Activated naive CD4-positive, alpha-beta T cell treated with anti-CD3 and anti-CD28 coated beads, Interleukin-2, amount 50 U/mL, for 24 hours (primary cell): Measurements from ENCODE around the gene PLA2G4D.
"Not testable (repeated sequence)": the region's sequence is repeated elsewhere in the genome, so short reads cannot be mapped to it uniquely, and the experiment has no call there.

Source experiments
- H3K27ac Mint-ChIP-seq: one replicate; pipeline ENCODE4 v1.8.0; 2021; ENCODE audit warnings: mild to moderate bottlenecking, mixed read lengths
- H3K27me3 Mint-ChIP-seq: one replicate; pipeline ENCODE4 v1.8.0; 2021; ENCODE audit warnings: mixed read lengths
- H3K36me3 Mint-ChIP-seq: one replicate; pipeline ENCODE4 v1.8.0; 2021; ENCODE audit warnings: mixed read lengths
- H3K4me1 Mint-ChIP-seq: one replicate; pipeline ENCODE4 v1.8.0; 2021; ENCODE audit warnings: mixed read lengths
- H3K4me3 Mint-ChIP-seq: one replicate; pipeline ENCODE4 v1.8.0; 2021; ENCODE audit warnings: mild to moderate bottlenecking, mixed read lengths
- H3K9me3 Mint-ChIP-seq: one replicate; pipeline ENCODE4 v1.8.0; 2021; ENCODE audit warnings: mixed read lengths

PLA2G4D gene

DNA sequence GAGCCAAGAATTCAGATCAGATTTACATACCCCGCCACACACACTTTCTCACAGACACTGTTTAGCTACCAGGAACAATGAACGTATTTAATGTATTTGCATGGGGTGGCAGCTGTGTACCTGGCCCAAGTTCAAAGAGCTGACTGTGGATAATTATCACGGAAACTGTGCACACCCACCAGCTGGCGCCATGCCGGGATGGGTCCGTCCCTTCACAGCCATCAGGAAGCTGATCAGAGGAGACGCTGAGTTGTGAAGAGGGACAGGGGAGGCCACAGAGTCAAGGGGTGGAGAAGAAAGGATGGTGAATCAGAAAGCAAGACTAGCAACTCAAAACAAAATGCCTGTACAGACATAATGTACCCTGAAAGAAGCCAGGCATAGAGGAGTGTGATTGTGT, 13.1 kb upstream of the PLA2G4D start:
- H3K36me3 Mint-ChIP-seq, result peaks cover 4% of the 10 kb centered on the region
- peaks cover 6% of the 10 kb centered on the region for H3K4me1 Mint-ChIP-seq
- peaks cover 21% of the 10 kb centered on the region for H3K27me3 Mint-ChIP-seq
- H3K27ac Mint-ChIP-seq, result no peak overlapping the region
- peaks cover 3% of the 10 kb centered on the region for H3K9me3 Mint-ChIP-seq
- no peak overlapping the region for H3K4me3 Mint-ChIP-seq

DNA sequence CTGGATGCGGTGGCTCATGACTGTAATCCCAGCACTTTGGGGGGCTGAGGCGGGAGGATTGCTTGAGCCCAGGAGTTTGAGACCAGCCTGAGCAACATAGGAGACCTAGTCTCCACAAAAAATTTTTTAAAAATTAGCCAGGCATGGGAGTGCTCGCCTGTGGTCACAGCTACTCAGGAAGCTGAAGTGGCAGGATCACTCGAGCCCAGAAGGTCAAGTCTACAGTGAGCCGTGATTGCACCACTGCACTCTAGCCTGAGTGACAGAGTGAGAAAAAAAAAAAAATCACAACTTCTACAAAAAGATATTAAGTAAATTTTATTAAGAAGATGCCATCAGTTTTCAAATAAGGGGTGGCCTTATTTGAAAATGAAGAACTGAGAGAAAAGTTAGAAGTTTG, 11.9 kb upstream of the PLA2G4D start:
- Mint-ChIP-seq H3K27ac (no peak overlapping the region), H3K27me3 (peaks cover 21% of the 10 kb centered on the region), H3K4me3 (no peak overlapping the region), H3K36me3 (peaks cover 4% of the 10 kb centered on the region), H3K9me3 (no peaks in the 10 kb centered on the region), H3K4me1 (peaks cover 6% of the 10 kb centered on the region)

DNA sequence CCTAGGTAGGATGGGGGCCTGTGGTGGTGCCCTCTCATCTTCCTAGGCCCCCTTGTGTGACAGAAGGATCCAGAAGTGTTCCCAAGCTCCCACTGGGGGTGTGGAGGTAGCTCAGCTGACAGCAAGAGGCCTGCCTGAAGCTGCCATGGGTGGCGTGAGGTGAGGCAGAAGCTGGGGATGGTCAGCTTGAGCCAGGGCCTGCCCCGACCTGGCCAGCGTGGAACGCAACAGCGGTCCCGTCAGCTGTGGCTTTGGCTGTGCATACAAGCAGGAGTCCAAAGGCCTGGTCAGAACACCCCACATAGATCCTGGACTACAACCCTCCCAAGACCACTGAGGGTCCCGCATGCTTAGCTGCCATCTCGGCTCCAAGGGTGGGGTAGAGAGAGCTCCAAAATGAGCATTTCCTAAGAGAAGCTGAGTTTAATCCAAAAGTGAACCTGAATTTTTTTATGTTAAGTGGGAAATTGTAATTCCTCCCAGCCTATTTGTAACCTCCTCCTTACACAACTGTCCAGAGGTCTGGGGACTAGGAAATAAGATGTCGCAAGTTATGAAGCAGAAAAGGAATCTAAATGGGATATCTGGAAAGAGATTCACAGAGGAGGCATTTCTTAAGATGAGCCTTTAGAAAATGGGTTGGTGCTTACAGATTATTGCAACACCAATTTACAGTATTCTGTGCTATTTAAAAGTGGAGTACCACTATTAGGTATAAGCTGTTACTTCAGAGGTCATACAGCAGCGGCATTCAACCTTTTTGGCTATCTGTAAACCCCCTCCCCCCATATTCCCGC, 9.9 kb upstream of the PLA2G4D start:
- Mint-ChIP-seq H3K4me3 (no peak overlapping the region), H3K36me3 (no peaks in the 10 kb centered on the region), H3K9me3 (no peaks in the 10 kb centered on the region), H3K27ac (no peak overlapping the region), H3K4me1 (peaks cover 6% of the 10 kb centered on the region), H3K27me3 (peaks cover 16% of the 10 kb centered on the region)

DNA sequence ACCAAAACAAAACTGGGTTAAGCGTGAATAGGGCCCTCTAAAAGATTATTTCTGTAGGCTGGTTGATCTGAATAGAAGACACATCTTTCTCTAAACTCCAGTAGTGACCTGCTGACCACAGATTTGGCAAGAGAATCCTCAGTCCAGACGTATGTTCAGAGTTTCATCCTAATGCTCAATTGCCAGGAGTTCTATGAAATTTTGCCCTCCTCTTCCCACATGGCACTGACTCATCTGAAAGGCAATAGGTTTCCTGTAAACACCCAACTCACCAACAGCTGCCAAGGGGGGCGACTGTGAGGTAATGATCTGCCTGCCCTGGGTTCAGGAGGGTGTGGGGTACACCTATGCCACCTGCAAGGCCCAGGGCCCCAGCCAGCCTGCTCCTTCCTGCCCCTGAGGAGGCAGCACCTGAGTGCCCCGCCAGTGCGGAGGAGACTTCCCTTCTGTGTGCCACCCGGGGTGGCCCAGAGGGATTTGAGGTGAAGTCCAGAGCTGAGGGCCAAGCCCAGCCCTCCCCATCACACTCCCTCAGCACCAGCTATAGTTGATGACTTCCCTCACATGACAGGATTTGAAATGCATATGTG, 8.4 kb upstream of the PLA2G4D start:
- H3K4me1 Mint-ChIP-seq, result peaks cover 5% of the 10 kb centered on the region
- no peak overlapping the region for H3K4me3 Mint-ChIP-seq
- H3K9me3 Mint-ChIP-seq, result no peaks in the 10 kb centered on the region
- no peaks in the 10 kb centered on the region for H3K36me3 Mint-ChIP-seq
- H3K27ac Mint-ChIP-seq, result no peak overlapping the region
- H3K27me3 Mint-ChIP-seq, result peaks cover 5% of the 10 kb centered on the region

DNA sequence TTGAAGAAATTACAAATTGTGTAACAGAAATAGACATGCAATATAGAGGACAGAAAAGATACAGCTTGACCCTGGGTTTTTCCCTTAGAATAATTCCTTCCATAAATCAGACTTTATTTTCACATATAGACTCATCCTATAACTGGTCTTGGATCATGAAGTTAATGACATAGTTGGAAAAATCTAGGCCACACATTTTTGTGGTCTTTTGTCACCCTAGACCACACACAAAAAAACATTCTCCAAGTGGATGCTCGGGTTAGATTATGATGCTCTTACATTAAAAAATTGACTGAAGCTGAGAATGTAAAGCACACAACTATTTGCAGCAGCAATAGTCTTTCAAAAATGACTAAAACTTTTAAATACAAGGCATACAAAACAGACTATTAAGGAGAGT, 7.5 kb upstream of the PLA2G4D start:
- H3K27me3 Mint-ChIP-seq, result peaks cover 1% of the 10 kb centered on the region

DNA sequence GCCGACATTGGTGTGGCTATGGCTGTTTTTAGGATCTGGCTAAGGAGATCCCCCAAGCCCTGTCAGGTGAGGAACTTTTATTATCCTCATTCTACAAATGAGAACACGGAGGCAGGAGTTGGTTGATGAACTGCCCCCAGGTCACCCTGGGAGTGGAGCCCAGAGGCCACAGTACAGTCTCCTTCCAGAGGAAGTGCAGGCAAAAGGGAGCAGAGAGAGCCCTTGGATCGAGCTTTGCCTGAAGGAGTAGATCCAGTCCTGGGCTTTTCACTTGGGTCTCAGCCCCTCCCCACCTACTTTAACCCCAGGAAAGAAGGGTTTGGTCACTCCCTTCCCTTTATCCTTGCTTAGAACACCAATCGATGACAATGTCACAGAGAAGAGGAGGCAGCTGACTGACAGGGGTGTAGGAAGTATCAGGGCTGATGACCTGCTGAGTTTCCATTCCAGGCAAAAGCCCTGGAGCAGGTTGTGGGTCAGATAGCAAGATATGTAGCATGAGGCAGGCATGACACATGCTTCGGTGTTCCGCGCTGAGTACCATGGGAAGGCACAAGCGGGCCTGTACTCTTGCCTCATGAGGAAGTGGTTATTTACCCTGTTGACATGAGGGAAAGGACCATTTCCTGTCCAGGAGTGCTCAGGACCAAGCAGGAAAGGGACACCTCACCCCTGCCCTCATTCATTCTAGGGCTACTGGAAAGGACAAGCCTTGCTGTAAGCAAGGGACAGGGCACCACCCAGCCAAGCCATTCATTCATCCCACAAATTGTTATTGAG, 5.8 kb upstream of the PLA2G4D start:
- H3K36me3 Mint-ChIP-seq, result no peaks in the 10 kb centered on the region
- no peaks in the 10 kb centered on the region for H3K27me3 Mint-ChIP-seq
- no peak overlapping the region for H3K27ac Mint-ChIP-seq
- H3K9me3 Mint-ChIP-seq, result no peaks in the 10 kb centered on the region
- no peak overlapping the region for H3K4me3 Mint-ChIP-seq
- H3K4me1 Mint-ChIP-seq, result no peaks in the 10 kb centered on the region

More for the DNA sequence above, 7.5 kb upstream of the PLA2G4D start:
- Mint-ChIP-seq H3K36me3 (no peaks in the 10 kb centered on the region), H3K27ac (no peak overlapping the region), H3K4me3 (no peak overlapping the region), H3K4me1 (no peaks in the 10 kb centered on the region), H3K9me3 (no peaks in the 10 kb centered on the region)

DNA sequence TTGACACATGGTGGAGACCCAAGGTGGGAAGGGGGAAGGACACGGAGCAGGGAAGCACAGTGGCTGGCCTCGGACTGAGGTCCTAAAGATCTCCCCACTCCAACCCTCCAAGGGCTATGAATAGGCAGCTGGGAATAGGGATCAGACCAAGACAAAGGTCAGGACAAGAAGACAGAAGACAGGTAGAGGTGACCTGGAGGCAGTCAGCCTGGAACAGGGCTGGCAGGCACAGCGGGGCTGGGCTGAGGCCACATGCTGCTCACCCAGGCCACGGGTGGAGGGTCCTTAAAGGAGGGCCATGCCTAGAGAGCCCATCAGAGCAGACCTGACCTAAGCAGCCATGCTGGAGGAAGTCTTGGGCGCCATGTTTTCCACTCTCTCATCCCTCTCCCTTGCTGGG, 2.7 kb upstream of the PLA2G4D start:
- H3K36me3 Mint-ChIP-seq, result no peaks in the 10 kb centered on the region
- H3K4me3 Mint-ChIP-seq, result no peak overlapping the region
- no peaks in the 10 kb centered on the region for H3K9me3 Mint-ChIP-seq
- no peaks in the 10 kb centered on the region for H3K4me1 Mint-ChIP-seq
- no peak overlapping the region for H3K27ac Mint-ChIP-seq
- no peaks in the 10 kb centered on the region for H3K27me3 Mint-ChIP-seq

DNA sequence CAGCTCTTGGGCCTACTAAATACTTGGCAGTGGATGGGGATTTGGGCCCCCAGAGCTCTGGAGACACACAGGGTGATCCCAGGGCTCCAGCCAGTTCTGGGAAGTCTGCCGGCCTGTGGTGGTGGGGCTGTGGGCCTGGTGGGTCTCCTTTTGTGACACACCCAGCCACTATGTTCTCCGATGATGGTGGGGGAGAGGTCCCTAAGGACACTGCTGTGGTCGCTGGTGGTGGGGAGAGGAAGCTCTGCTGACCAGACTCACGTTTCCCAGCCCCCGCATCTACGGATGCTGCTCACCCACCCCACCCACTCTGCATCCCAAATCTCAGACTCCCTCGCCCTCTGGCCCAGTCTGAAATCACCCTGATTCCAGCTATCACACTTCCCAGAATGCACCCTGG, 396 bp downstream of the PLA2G4D start:
- Mint-ChIP-seq H3K9me3 (no peaks in the 10 kb centered on the region), H3K4me3 (no peak overlapping the region), H3K36me3 (no peaks in the 10 kb centered on the region), H3K27me3 (no peaks in the 10 kb centered on the region), H3K4me1 (no peaks in the 10 kb centered on the region), H3K27ac (no peak overlapping the region)

DNA sequence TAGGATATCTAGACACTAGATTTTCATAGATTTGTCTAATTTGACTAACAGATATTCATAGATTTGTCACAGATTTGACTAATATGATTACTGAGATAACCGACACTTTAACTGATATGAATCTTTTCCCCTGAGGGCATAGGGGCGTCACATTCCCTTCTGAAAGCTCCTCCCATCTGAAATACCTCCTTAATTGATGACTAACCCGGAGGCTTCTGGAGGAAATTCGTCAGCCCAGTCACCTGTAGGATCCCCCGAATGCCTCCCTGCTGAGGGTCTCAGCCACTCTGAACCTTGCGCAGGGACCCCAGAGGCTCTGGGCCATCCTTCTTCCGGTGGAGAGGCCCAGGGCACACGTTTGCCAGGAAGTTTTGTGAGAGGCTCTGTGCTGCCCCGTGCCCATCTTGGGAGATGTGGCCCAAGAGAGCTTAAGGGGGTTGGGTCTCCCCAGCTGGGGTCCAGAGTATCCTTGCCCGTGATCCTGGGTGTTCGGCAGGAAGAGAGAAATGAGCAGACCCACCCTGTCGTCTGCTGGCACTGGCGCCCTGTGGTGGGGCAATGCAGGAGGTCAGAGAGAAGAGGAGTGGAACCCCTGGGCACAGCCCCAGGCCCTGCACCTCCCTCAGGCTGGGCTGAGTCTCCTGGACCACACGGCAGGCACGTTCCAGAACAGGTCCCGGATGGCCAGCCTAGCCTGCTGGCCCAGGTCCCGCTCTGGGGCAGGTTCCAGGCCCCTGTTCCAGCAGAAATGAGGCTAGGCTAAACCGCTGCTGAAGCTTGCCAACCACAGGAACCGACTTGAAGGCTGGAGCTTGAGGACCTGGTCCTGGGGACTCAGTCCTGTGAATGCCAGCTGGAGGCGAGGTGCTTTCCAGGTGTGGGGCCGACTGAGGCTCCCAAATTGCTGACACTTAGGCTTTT, 1.7 kb downstream of the PLA2G4D start:
- Mint-ChIP-seq H3K9me3 (no peaks in the 10 kb centered on the region), H3K27me3 (peaks cover 2% of the 10 kb centered on the region)

DNA sequence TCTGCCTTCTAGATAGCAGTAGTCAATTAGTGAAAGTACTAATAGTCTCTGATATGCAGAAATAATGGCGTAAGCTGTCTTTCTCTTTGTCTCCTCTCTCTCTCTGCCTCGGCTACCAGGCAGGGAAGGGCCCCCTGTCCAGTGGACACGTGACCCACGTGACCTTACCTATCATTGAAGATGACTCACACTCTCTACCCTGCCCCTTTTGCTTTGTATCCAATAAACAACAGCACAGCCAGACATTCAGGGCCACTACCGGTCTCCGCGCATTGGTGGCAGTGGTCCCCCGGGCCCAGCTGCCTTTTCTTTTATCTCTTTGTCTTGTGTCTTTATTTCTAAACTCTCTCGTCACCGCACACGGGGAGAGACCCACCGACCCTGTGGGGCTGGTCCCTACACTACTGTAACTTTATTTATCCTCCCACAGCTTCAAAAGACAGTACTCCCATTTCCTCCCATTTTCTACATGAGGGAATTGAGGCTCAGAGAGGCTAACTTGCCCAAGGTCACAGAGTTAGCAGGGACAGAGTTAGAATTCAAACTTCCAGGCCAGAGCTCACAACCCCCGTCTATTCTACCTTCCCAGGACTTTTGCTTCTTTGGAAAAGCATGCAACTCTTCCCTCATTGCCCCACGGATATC, 2.5 kb downstream of the PLA2G4D start:
- not testable (repeated sequence) for H3K36me3 Mint-ChIP-seq, H3K4me3 Mint-ChIP-seq, H3K9me3 Mint-ChIP-seq, H3K27ac Mint-ChIP-seq, H3K27me3 Mint-ChIP-seq, H3K4me1 Mint-ChIP-seq

More for the DNA sequence above, 1.7 kb downstream of the PLA2G4D start:
- H3K36me3 Mint-ChIP-seq, result no peaks in the 10 kb centered on the region
- no peaks in the 10 kb centered on the region for H3K4me1 Mint-ChIP-seq
- no peak overlapping the region for H3K27ac Mint-ChIP-seq
- no peak overlapping the region for H3K4me3 Mint-ChIP-seq

DNA sequence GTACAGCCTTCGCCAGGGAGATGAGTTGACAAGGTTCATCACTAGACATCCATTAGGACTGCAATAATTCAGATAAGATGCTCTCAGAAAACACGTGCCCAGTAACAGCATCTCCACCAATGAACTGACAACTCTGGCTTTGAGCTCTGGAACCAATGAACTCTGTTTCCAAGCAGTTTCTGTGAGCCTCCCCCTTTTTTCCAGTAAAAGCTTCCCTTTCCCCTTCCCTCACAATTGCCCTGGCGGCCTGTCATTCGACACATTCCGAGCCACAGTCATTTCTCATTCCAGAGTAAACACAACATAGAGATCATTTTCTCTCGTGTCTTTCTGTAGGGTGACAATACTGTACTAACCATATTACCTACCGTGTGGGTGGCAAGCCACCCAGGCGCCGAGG, 3.6 kb downstream of the PLA2G4D start:
- Mint-ChIP-seq H3K4me3 (no peak overlapping the region), H3K36me3 (no peaks in the 10 kb centered on the region), H3K4me1 (no peaks in the 10 kb centered on the region), H3K27ac (no peak overlapping the region), H3K27me3 (peaks cover 4% of the 10 kb centered on the region), H3K9me3 (no peaks in the 10 kb centered on the region)

DNA sequence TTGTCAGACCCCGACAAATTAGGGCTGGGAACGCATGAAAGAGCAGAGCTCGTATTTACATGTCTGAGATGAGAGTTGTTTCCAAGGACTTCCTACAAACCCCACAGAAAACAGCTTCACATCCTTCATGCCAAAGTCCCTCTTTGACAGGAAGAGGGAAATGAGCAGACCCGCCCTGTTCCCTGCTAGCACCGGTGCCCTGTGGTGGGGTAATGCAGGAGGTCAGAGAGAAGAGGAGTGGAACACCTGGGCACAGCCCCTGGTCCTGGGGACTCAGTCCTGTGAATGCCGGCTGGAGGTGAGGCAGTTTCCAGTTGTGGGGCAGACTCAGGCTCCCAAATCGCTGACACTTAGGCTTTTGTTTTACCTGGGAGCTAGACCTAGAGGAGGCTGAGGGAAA, 4.0 kb downstream of the PLA2G4D start:
- peaks cover 4% of the 10 kb centered on the region for H3K27me3 Mint-ChIP-seq
- no peaks in the 10 kb centered on the region for H3K4me1 Mint-ChIP-seq

DNA sequence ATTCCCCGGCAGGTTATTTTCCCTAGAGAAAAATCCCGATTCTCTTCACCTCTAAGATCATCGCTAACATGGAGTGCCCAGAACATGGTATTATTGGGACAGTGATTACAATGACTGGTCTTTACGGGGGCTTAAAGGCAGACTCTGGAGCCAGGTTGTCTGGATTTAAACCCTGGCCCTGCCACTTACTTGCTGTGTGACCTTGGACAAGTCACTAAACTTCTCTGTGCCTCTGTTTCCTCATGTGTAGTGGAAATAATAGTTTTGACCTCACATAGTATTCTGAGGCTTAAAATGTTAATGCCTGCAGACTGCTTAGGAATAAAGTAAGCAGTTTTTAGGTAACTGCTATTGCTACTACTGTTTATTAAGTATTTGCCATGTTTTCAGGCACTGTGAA, 4.4 kb downstream of the PLA2G4D start:
- Mint-ChIP-seq H3K9me3 (no peaks in the 10 kb centered on the region), H3K36me3 (no peaks in the 10 kb centered on the region), H3K4me3 (no peak overlapping the region), H3K27me3 (peaks cover 4% of the 10 kb centered on the region), H3K4me1 (no peaks in the 10 kb centered on the region), H3K27ac (no peak overlapping the region)

More for the DNA sequence above, 4.0 kb downstream of the PLA2G4D start:
- Mint-ChIP-seq H3K4me3 (no peak overlapping the region), H3K27ac (no peak overlapping the region), H3K9me3 (no peaks in the 10 kb centered on the region), H3K36me3 (no peaks in the 10 kb centered on the region)

DNA sequence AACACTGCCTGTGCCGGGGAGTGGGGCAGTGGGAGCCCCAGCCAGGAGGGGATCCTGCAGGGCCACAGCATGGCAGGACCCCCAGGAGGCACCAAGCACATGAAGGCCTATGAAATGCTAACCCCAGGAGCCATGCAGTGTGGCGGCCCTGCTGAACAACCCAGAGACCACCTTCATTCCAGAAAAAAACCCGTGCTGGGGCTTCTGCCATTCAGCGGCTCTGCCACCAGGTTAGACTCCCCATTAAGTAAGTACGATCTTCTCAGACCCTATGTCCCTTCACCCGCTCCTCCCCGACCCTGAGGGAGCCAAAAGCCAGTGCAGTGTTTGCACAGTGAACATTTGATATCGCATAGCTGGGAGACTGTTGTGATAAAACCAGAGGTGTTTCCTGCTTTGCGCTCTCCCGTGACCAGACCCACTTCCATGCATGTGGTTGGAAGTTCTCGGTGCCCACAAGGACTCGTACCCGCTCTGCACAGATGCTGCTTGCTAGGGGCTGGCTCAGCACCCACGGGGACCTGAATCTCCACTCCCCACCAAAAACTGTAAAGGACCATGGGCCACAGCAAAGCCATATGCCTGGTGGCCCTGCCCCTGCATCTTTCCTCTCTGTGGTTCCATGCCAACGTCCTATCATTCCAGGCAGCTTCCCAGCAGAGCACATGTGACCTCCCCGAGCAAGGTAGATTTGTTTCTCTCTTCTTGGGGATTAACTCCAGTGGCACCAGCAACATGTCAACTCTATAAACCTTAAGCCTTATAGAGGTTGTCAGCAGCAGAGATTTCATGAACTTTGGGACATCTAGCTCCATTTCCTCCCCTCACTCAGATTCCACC, 5.3 kb downstream of the PLA2G4D start:
- Mint-ChIP-seq H3K27ac (no peak overlapping the region), H3K36me3 (no peaks in the 10 kb centered on the region), H3K27me3 (peaks cover 5% of the 10 kb centered on the region), H3K9me3 (no peaks in the 10 kb centered on the region), H3K4me1 (peaks cover 4% of the 10 kb centered on the region), H3K4me3 (no peak overlapping the region)
